ENCODE measurements around the gene CLASRP. TPM values are rescaled to one million over a fixed set of nuclear protein-coding genes. Genes with fewer than 3 reads are reported as not detected.
A peak's percentile ranks its signal among the peaks of the same experiment; 100 is the strongest.

CLASRP gene
- total RNA-seq, 1 donor from 2014 or later, result 105 TPM

GRCh38 chr19:45087531-45087930 lies 48.7 kb downstream of the CLASRP start:
- H3K27ac Mint-ChIP-seq, result peak overlapping the region; percentile 83
- H3K4me3 Mint-ChIP-seq (ENCODE audit: low read depth), result peak overlapping the region; percentile 62
- no peaks in the 10 kb centered on the region for H3K9me3 Mint-ChIP-seq
- H3K27me3 Mint-ChIP-seq (ENCODE audit: low read depth), result no peaks in the 10 kb centered on the region
- intact Hi-C loops (cut with micrococcal nuclease), result no loop called here
- peaks cover 17% of the 10 kb centered on the region for H3K4me1 Mint-ChIP-seq (ENCODE audit: low read depth)
- DNase-seq (ENCODE audit: low spot score), result peak; percentile 55
- H3K36me3 Mint-ChIP-seq (ENCODE audit: low read depth), result peaks cover 53% of the 10 kb centered on the region

- peaks cover 31% of the 10 kb centered on the region for H3K4me1 Mint-ChIP-seq (ENCODE audit: low read depth)
- H3K27me3 Mint-ChIP-seq (ENCODE audit: low read depth), result no peaks in the 10 kb centered on the region
- DNase-seq (ENCODE audit: low spot score), result no peak
- no peak overlapping the region for H3K4me3 Mint-ChIP-seq (ENCODE audit: low read depth)
- H3K36me3 Mint-ChIP-seq (ENCODE audit: low read depth), result peaks cover 57% of the 10 kb centered on the region
- no peaks in the 10 kb centered on the region for H3K9me3 Mint-ChIP-seq
- H3K27ac Mint-ChIP-seq, result no peak overlapping the region
- intact Hi-C loops (cut with micrococcal nuclease), result loop anchor here (5.0 kb wide), 2 partner anchors 317 to 377 kb away; partner anchors contain the start of genes FOSB, POLR1G and PPP1R13L
These were observed 51.2 kb downstream of the CLASRP start for GRCh38 chr19:45090034-45090433.

GRCh38 chr19:45090606-45091005 lies 51.8 kb downstream of the CLASRP start:
- Mint-ChIP-seq H3K4me1 (ENCODE audit: low read depth) (peaks cover 31% of the 10 kb centered on the region), H3K36me3 (ENCODE audit: low read depth) (peaks cover 54% of the 10 kb centered on the region)
- intact Hi-C loops (cut with micrococcal nuclease), result loop anchor here (1.0 to 5.0 kb wide), 3 partner anchors 11 to 377 kb away; partner anchors contain the start of genes FOSB, GEMIN7, POLR1G and PPP1R13L

GRCh38 chr19:45091031-45091923 lies 52.4 kb downstream of the CLASRP start:
- Mint-ChIP-seq H3K27me3 (ENCODE audit: low read depth) (no peaks in the 10 kb centered on the region), H3K4me3 (ENCODE audit: low read depth) (peak overlapping the region; percentile 86), H3K4me1 (ENCODE audit: low read depth) (peaks cover 37% of the 10 kb centered on the region), H3K27ac (peak overlapping the region; percentile 97), H3K9me3 (no peaks in the 10 kb centered on the region), H3K36me3 (ENCODE audit: low read depth) (peaks cover 54% of the 10 kb centered on the region)
- DNase-seq (ENCODE audit: low spot score), result peak; percentile 96
- intact Hi-C loops (cut with micrococcal nuclease), result loop anchor here (1.0 to 5.0 kb wide), 3 partner anchors 12 to 376 kb away; partner anchors contain the start of genes FOSB, GEMIN7, POLR1G and PPP1R13L

More at GRCh38 chr19:45090606-45091005, 51.8 kb downstream of the CLASRP start:
- H3K27ac Mint-ChIP-seq, result no peak overlapping the region
- H3K27me3 Mint-ChIP-seq (ENCODE audit: low read depth), result no peaks in the 10 kb centered on the region
- DNase-seq (ENCODE audit: low spot score), result no peak
- no peaks in the 10 kb centered on the region for H3K9me3 Mint-ChIP-seq
- H3K4me3 Mint-ChIP-seq (ENCODE audit: low read depth), result no peak overlapping the region

- H3K27me3 Mint-ChIP-seq (ENCODE audit: low read depth), result no peaks in the 10 kb centered on the region
- H3K4me3 Mint-ChIP-seq (ENCODE audit: low read depth), result peak within 1 kb of the TSS; percentile 86
- peak; percentile 91 for DNase-seq (ENCODE audit: low spot score)
- H3K36me3 Mint-ChIP-seq (ENCODE audit: low read depth), result peaks cover 42% of the 10 kb centered on the region
- H3K9me3 Mint-ChIP-seq, result no peaks in the 10 kb centered on the region
- peak within 1 kb of the TSS; percentile 97 for H3K27ac Mint-ChIP-seq
- intact Hi-C loops (cut with micrococcal nuclease), result loop anchor here (1.0 to 5.0 kb wide), 4 partner anchors 86 to 374 kb away; partner anchors contain the start of genes BLOC1S3, FOSB, POLR1G and PPP1R13L
- peaks cover 38% of the 10 kb centered on the region for H3K4me1 Mint-ChIP-seq (ENCODE audit: low read depth)
These were observed 54.2 kb downstream of the CLASRP start, which contains the start of gene PPP1R37 for GRCh38 chr19:45092747-45093678. TSS of gene PPP1R37 (plus strand) at chr19:45093179. CDS start at chr19:45093326, 147 bp downstream.

GRCh38 chr19:45094137-45094536 lies 55.3 kb downstream of the CLASRP start:
- H3K9me3 Mint-ChIP-seq, result no peaks in the 10 kb centered on the region
- intact Hi-C loops (cut with micrococcal nuclease), result loop anchor here (5.0 kb wide), 2 partner anchors 313 to 373 kb away; partner anchors contain the start of genes FOSB, POLR1G and PPP1R13L
- H3K4me3 Mint-ChIP-seq (ENCODE audit: low read depth), result peak overlapping the region; percentile 86
- peaks cover 31% of the 10 kb centered on the region for H3K36me3 Mint-ChIP-seq (ENCODE audit: low read depth)
- H3K27ac Mint-ChIP-seq, result no peak overlapping the region
- no peaks in the 10 kb centered on the region for H3K27me3 Mint-ChIP-seq (ENCODE audit: low read depth)
- DNase-seq (ENCODE audit: low spot score), result no peak
- H3K4me1 Mint-ChIP-seq (ENCODE audit: low read depth), result peaks cover 39% of the 10 kb centered on the region

GRCh38 chr19:45094707-45095106 lies 55.9 kb downstream of the CLASRP start:
- peaks cover 27% of the 10 kb centered on the region for H3K36me3 Mint-ChIP-seq (ENCODE audit: low read depth)
- intact Hi-C loops (cut with micrococcal nuclease), result loop anchor here (5.0 kb wide), 2 partner anchors 313 to 373 kb away; partner anchors contain the start of genes FOSB, POLR1G and PPP1R13L

GRCh38 chr19:45095496-45096413 lies 56.9 kb downstream of the CLASRP start:
- Mint-ChIP-seq H3K36me3 (ENCODE audit: low read depth) (peaks cover 18% of the 10 kb centered on the region), H3K4me1 (ENCODE audit: low read depth) (peaks cover 39% of the 10 kb centered on the region), H3K9me3 (no peaks in the 10 kb centered on the region), H3K4me3 (ENCODE audit: low read depth) (no peak overlapping the region), H3K27me3 (ENCODE audit: low read depth) (no peaks in the 10 kb centered on the region), H3K27ac (no peak overlapping the region)
- intact Hi-C loops (cut with micrococcal nuclease), result no loop called here
- no peak for DNase-seq (ENCODE audit: low spot score)

More at GRCh38 chr19:45094707-45095106, 55.9 kb downstream of the CLASRP start:
- H3K27me3 Mint-ChIP-seq (ENCODE audit: low read depth), result no peaks in the 10 kb centered on the region
- no peaks in the 10 kb centered on the region for H3K9me3 Mint-ChIP-seq
- DNase-seq (ENCODE audit: low spot score), result no peak
- H3K4me1 Mint-ChIP-seq (ENCODE audit: low read depth), result peaks cover 39% of the 10 kb centered on the region
- H3K27ac Mint-ChIP-seq, result no peak overlapping the region
- peak overlapping the region; percentile 22 for H3K4me3 Mint-ChIP-seq (ENCODE audit: low read depth)

GRCh38 chr19:45096700-45097099 lies 57.9 kb downstream of the CLASRP start:
- DNase-seq (ENCODE audit: low spot score), result no peak
- no peak overlapping the region for H3K27ac Mint-ChIP-seq
- H3K9me3 Mint-ChIP-seq, result no peaks in the 10 kb centered on the region
- no peaks in the 10 kb centered on the region for H3K27me3 Mint-ChIP-seq (ENCODE audit: low read depth)
- peaks cover 34% of the 10 kb centered on the region for H3K4me1 Mint-ChIP-seq (ENCODE audit: low read depth)
- intact Hi-C loops (cut with micrococcal nuclease), result no loop called here
- no peak overlapping the region for H3K4me3 Mint-ChIP-seq (ENCODE audit: low read depth)
- H3K36me3 Mint-ChIP-seq (ENCODE audit: low read depth), result peaks cover 11% of the 10 kb centered on the region

GRCh38 chr19:45097450-45097775 lies 58.6 kb downstream of the CLASRP start:
- Mint-ChIP-seq H3K4me1 (ENCODE audit: low read depth) (peaks cover 31% of the 10 kb centered on the region), H3K36me3 (ENCODE audit: low read depth) (peaks cover 7% of the 10 kb centered on the region), H3K4me3 (ENCODE audit: low read depth) (no peak overlapping the region), H3K9me3 (no peaks in the 10 kb centered on the region), H3K27ac (no peak overlapping the region), H3K27me3 (ENCODE audit: low read depth) (no peaks in the 10 kb centered on the region)
- no peak for DNase-seq (ENCODE audit: low spot score)
- intact Hi-C loops (cut with micrococcal nuclease), result no loop called here

- Mint-ChIP-seq H3K27me3 (ENCODE audit: low read depth) (no peaks in the 10 kb centered on the region), H3K36me3 (ENCODE audit: low read depth) (peaks cover 7% of the 10 kb centered on the region), H3K4me3 (ENCODE audit: low read depth) (no peak overlapping the region), H3K27ac (no peak overlapping the region), H3K9me3 (no peaks in the 10 kb centered on the region), H3K4me1 (ENCODE audit: low read depth) (peaks cover 31% of the 10 kb centered on the region)
- intact Hi-C loops (cut with micrococcal nuclease), result no loop called here
- DNase-seq (ENCODE audit: low spot score), result no peak
These were observed 59.1 kb downstream of the CLASRP start for GRCh38 chr19:45097776-45098520.
